RWPE2 (cell line): ENCODE data around the gene BNIP3.

Source experiments
- ATAC-seq: fragments of 200-7000 bp; cut with Tn5 transposase; 3 replicates; pipeline ENCODE4 v1.9.1; 2021; ENCODE audit warnings: low read depth
- DNase-seq: peaks from one replicate; pipeline ENCODE4 v3.0.0-alpha.2; 2020; ENCODE audit warnings: low spot score
- H3K27ac ChIP-seq: fragments of 450-650 bp; 2 replicates; pipeline ENCODE4 v1.5.1; 2017; ENCODE audit warnings: mild to moderate bottlenecking; ENCODE audit not compliant: poor library complexity, severe bottlenecking
- H3K27me3 ChIP-seq: fragments of 250-450 bp; sonication (Bioruptor Pico); 2 replicates; pipeline ENCODE4 v1.5.1; 2021; ENCODE audit warnings: mild to moderate bottlenecking, moderate library complexity; ENCODE audit not compliant: insufficient read depth, poor library complexity, severe bottlenecking
- H3K36me3 ChIP-seq: fragments of 250-450 bp; sonication (Bioruptor Pico); 2 replicates; pipeline ENCODE4 v1.5.1; 2020; ENCODE audit warnings: low read depth, mild to moderate bottlenecking, moderate library complexity
- H3K4me1 ChIP-seq: fragments of 250-450 bp; sonication (Bioruptor Pico); 2 replicates; pipeline ENCODE4 v1.5.1; 2021; ENCODE audit warnings: mild to moderate bottlenecking, moderate library complexity; ENCODE audit not compliant: insufficient read depth, poor library complexity, severe bottlenecking
- H3K4me3 ChIP-seq: fragments of 250-450 bp; sonication (Bioruptor Pico); 2 replicates; pipeline ENCODE4 v1.5.1; 2021; ENCODE audit warnings: mild to moderate bottlenecking, moderate library complexity; ENCODE audit not compliant: severe bottlenecking
- H3K9me3 ChIP-seq: fragments of 250-450 bp; sonication (Bioruptor Pico); 2 replicates; pipeline ENCODE4 v1.5.1; 2021; ENCODE audit warnings: mild to moderate bottlenecking, moderate library complexity; ENCODE audit not compliant: severe bottlenecking
- CTCF ChIP-seq: fragments of 450-650 bp; IDR thresholded peaks from one replicate; pipeline ENCODE4 v1.5.1; 2017; ENCODE audit warnings: mild to moderate bottlenecking, moderate library complexity; ENCODE audit not compliant: poor library complexity, severe bottlenecking

Gene BNIP3

GRCh38 chr10:132010483-132010882, 28.8 kb upstream of the BNIP3 start:
- no peak for TF ChIP-seq CTCF
- Histone ChIP-seq H3K4me1 (no peaks in the 10 kb centered on the region), H3K27me3 (no peaks in the 10 kb centered on the region), H3K36me3 (no peaks in the 10 kb centered on the region), H3K4me3 (no peak overlapping the region), H3K27ac (no peak overlapping the region), H3K9me3 (no peaks in the 10 kb centered on the region)
- ATAC-seq (no peak), DNase-seq (no peak)

DNA sequence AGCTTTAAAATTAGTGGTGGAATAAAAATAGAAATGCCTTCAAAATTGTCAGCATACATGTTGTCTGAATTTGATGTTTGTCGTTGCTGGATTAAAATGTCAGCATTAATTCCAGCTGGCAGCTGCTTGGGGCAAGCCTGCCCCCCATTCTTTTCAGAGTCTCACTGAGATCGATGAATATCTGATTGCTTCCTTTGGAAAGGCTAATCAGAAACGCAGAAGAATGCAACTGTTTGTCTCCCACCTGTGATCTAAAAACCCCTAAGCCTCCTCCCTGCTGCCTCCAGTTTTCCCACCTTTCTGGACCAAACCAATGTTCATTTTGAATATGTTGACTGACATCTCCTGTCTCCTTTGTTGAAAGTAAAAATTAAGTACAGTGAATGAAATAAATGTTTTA, 27.9 kb upstream of the BNIP3 start:
- no peaks in the 10 kb centered on the region for H3K4me1 ChIP-seq
- no peak for ATAC-seq
- no peak overlapping the region for H3K4me3 ChIP-seq
- TF ChIP-seq CTCF = no peak
- DNase-seq = no peak
- H3K9me3 ChIP-seq = no peaks in the 10 kb centered on the region
- H3K36me3 ChIP-seq = no peaks in the 10 kb centered on the region
- H3K27me3 ChIP-seq = no peaks in the 10 kb centered on the region
- no peak overlapping the region for H3K27ac ChIP-seq

DNA sequence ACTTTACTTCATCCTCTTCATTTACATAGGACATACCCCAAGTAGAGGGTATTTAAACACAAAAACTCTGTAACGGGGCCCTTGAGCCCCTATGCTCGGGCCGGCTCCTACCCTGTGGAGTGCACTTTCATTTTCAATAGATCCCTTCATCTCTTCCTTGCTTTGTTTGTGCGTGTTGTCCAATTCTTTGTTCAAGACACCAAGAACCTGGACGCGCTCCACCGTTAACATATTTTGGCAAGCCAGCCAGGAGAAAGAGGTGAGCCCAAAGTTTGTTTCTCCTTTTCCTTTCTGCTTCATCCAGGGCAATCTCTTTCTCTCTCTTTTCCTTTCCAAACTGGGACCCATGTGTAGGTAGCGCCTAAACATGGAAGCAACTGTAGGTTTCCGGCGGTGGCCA, 26.0 kb upstream of the BNIP3 start:
- no peak overlapping the region for H3K4me3 ChIP-seq
- DNase-seq (no peak), ATAC-seq (no peak)
- no peak for TF ChIP-seq CTCF
- no peaks in the 10 kb centered on the region for H3K4me1 ChIP-seq
- no peak overlapping the region for H3K27ac ChIP-seq
- no peaks in the 10 kb centered on the region for H3K36me3 ChIP-seq
- no peaks in the 10 kb centered on the region for H3K9me3 ChIP-seq
- no peaks in the 10 kb centered on the region for H3K27me3 ChIP-seq

DNA sequence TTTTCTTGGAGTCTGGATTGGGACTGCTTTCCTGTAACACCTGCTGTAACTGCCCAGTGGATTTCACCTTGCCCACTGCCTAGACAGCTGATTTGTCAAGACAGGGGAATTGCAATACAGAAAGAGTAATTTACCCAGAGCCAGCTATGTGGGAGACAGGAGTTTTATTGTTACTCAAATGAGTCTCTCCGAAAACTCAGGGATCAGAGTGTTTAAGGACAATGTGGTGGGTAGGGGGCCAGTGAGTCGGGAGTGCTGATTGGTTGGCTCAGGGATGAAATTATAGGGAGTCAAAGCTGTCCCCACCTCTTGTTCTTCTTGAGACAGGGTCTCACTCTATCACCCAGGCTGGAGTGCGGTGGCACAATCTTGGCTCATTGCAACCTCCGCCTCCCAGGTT, 25.2 kb upstream of the BNIP3 start:
- Histone ChIP-seq H3K4me1 (no peaks in the 10 kb centered on the region), H3K36me3 (no peaks in the 10 kb centered on the region), H3K4me3 (no peak overlapping the region), H3K9me3 (no peaks in the 10 kb centered on the region), H3K27ac (no peak overlapping the region), H3K27me3 (no peaks in the 10 kb centered on the region)
- ATAC-seq (no peak), DNase-seq (no peak)
- no peak for TF ChIP-seq CTCF

DNA sequence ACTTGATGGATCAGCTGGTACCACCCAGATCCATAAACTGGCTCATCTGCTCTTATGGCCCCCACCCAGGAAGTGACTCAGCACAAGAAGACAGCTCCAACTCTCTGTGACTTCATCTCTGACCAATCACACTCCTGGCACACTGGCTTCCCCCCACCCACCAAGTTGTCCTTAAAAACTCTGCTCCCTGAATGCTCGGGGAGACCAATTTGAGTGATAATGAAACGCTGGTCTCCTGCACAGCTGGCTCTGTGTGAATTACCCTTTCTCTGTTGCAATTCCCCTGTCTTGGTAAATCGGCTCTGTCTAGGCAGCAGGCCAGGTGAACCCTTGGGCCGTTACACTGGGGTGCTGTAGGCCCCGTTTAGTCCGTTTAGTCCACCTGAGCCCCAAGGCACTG, 23.4 kb upstream of the BNIP3 start:
- no peak for TF ChIP-seq CTCF
- H3K9me3 ChIP-seq = no peaks in the 10 kb centered on the region
- no peaks in the 10 kb centered on the region for H3K36me3 ChIP-seq
- no peak overlapping the region for H3K27ac ChIP-seq
- H3K4me1 ChIP-seq = no peaks in the 10 kb centered on the region
- DNase-seq = no peak
- H3K4me3 ChIP-seq = no peak overlapping the region
- no peaks in the 10 kb centered on the region for H3K27me3 ChIP-seq
- no peak for ATAC-seq
